PC-3 (cell line): ENCODE data around the gene SDK2. TPM values are rescaled to one million over a fixed set of nuclear protein-coding genes. Genes with fewer than 3 reads are reported as not detected.

Experiments
- ATAC-seq: fragments of 200-7000 bp; cut with Tn5 transposase; 2 replicates; pipeline ENCODE4 v1.9.1; 2020; ENCODE audit warnings: mild to moderate bottlenecking, moderate library complexity
- BruUV-seq: library from RNA; stranded (reverse); fragments of 400-500 nt; replicated peaks from 2 replicates; lab custom pipeline; 2021; lab: Mats Ljungman, UMichigan
- CTCF ChIA-PET: fragments of 300-600 bp; sonication (Branson Sonifier 250); formaldehyde crosslinking; loops from one replicate; lab custom pipeline; 2022; ENCODE audit warnings: antibody characterized with exemption; lab: Charles Lee
- POLR2A ChIA-PET: fragments of 300-600 bp; sonication (Branson Sonifier 250); formaldehyde crosslinking; loops from one replicate; lab custom pipeline; 2022; ENCODE audit warnings: antibody characterized with exemption; ENCODE audit not compliant: unreplicated experiment; lab: Charles Lee
- DNase-seq: peaks from one replicate; pipeline ENCODE4 v3.0.0-alpha.2; 2015
- H2AFZ ChIP-seq: fragments of 300-600 bp; sonication (generic); 2 replicates; pipeline ENCODE4 v1.6.0; 2016; ENCODE audit warnings: antibody characterized with exemption, low read length
- H3F3A ChIP-seq: fragments of 300-600 bp; sonication (generic); one replicate; pipeline ENCODE4 v1.6.0; 2017; ENCODE audit warnings: antibody characterized with exemption, low read length, control low read depth, mild to moderate bottlenecking; ENCODE audit not compliant: unreplicated experiment
- H3K27ac ChIP-seq: fragments of 300-600 bp; sonication (generic); 2 replicates; pipeline ENCODE4 v1.5.1; 2016; ENCODE audit warnings: mild to moderate bottlenecking, low read length
- H3K27me3 ChIP-seq: fragments of 300-600 bp; sonication (generic); 2 replicates; pipeline ENCODE4 v1.6.1; 2016; ENCODE audit warnings: low read length, mixed read lengths
- H3K36me3 ChIP-seq: fragments of 300-600 bp; sonication (generic); 2 replicates; pipeline ENCODE4 v1.6.1; 2016; ENCODE audit warnings: low read depth, mixed run types, low read length, mixed read lengths
- H3K4me1 ChIP-seq: fragments of 300-600 bp; sonication (generic); 2 replicates; pipeline ENCODE4 v1.5.1; 2016; ENCODE audit warnings: low read length; ENCODE audit not compliant: insufficient read depth
- H3K4me2 ChIP-seq: fragments of 300-600 bp; sonication (generic); 2 replicates; pipeline ENCODE4 v1.6.0; 2016; ENCODE audit warnings: low read length
- H3K4me3 ChIP-seq: fragments of 300-600 bp; sonication (generic); 2 replicates; pipeline ENCODE4 v1.5.1; 2016; ENCODE audit warnings: mild to moderate bottlenecking, low read length, mixed read lengths
- H3K79me2 ChIP-seq: fragments of 300-600 bp; sonication (generic); 2 replicates; pipeline ENCODE4 v1.6.1; 2017; ENCODE audit warnings: low read length, mixed read lengths
- H3K9ac ChIP-seq: fragments of 300-600 bp; sonication (generic); 2 replicates; pipeline ENCODE4 v1.6.0; 2016; ENCODE audit warnings: mild to moderate bottlenecking, low read length
- H3K9me2 ChIP-seq: fragments of 300-600 bp; sonication (generic); replicated peaks from 2 replicates; pipeline ENCODE4 v1.6.1; 2016; ENCODE audit warnings: mixed run types, low read length, mixed read lengths
- H3K9me3 ChIP-seq: fragments of 300-600 bp; sonication (generic); 2 replicates; pipeline ENCODE4 v1.6.1; 2016; ENCODE audit warnings: low read length, mixed read lengths
- H4K20me1 ChIP-seq: fragments of 300-600 bp; sonication (generic); 2 replicates; pipeline ENCODE4 v1.6.1; 2016; ENCODE audit warnings: low read length, mixed read lengths
- CTCF ChIP-seq: fragments of 300-600 bp; sonication (generic); conservative IDR thresholded peaks from 2 replicates; pipeline ENCODE4 v1.5.1; 2017; ENCODE audit warnings: antibody characterized with exemption, low read depth, mild to moderate bottlenecking, low read length
- EZH2 ChIP-seq: fragments of 300-600 bp; sonication (generic); IDR thresholded peaks from one replicate; pipeline ENCODE4 v1.6.1; 2017; ENCODE audit warnings: antibody characterized with exemption, mild to moderate bottlenecking, low read length; ENCODE audit not compliant: unreplicated experiment
- EZH2phosphoT487 ChIP-seq: fragments of 300-600 bp; sonication (generic); IDR thresholded peaks from 2 replicates; pipeline ENCODE4 v1.6.1; 2018; ENCODE audit warnings: mild to moderate bottlenecking, antibody characterized with exemption, low read length, borderline replicate concordance
- intact Hi-C: fragments of 100-400 bp; cut with micrococcal nuclease; formaldehyde crosslinking; loops from 2 replicates; pipeline ENCODE4 v1.9.0; 2023
- total RNA-seq: library from RNA; depleted of rRNA; stranded (reverse); fragments of >200 nt; gene quantifications from 2 replicates; pipeline ENCODE4 v1.2.3, GENCODE V29; 2014

SDK2 gene
- total RNA-seq, 1 experiment from 2014 or later, result 0.07 TPM

- H3K9ac ChIP-seq, result no peak overlapping the region
- H3K9me3 ChIP-seq, result no peaks in the 10 kb centered on the region
- no peaks in the 10 kb centered on the region for H3K79me2 ChIP-seq
- BruUV-seq, result no TSS peak
- peaks cover 50% of the 10 kb centered on the region for H3K27me3 ChIP-seq
- H4K20me1 ChIP-seq, result no peaks in the 10 kb centered on the region
- DNase-seq, result no peak
- no peak overlapping the region for H3K4me2 ChIP-seq
- ChIA-PET CTCF (no interaction called here), POLR2A (no interaction called here)
- intact Hi-C loops, result no loop called here
- no peak overlapping the region for H3K27ac ChIP-seq
- H3K4me3 ChIP-seq, result no peak overlapping the region
- ATAC-seq, result no peak
- TF ChIP-seq EZH2phosphoT487, result no peak
- no peak for TF ChIP-seq EZH2
- TF ChIP-seq CTCF, result no peak
- no peaks in the 10 kb centered on the region for H3F3A ChIP-seq
- no peaks in the 10 kb centered on the region for H3K36me3 ChIP-seq
- no peaks in the 10 kb centered on the region for H3K4me1 ChIP-seq
- no peak overlapping the region for H2AFZ ChIP-seq
- no peaks in the 10 kb centered on the region for H3K9me2 ChIP-seq
Observed at GRCh38 chr17:73446617-73447016, 197.6 kb downstream of the SDK2 start.

GRCh38 chr17:73445466-73445865, 198.8 kb downstream of the SDK2 start:
- ATAC-seq (no peak), DNase-seq (no peak)
- BruUV-seq, result no TSS peak
- no peaks in the 10 kb centered on the region for H4K20me1 ChIP-seq
- H3K27ac ChIP-seq, result no peak overlapping the region
- POLR2A ChIA-PET, result no interaction called here
- no peak overlapping the region for H3K9ac ChIP-seq
- CTCF ChIA-PET, result no interaction called here
- TF ChIP-seq EZH2phosphoT487 (no peak), EZH2 (no peak), CTCF (no peak)
- no peak overlapping the region for H2AFZ ChIP-seq
- peaks cover 47% of the 10 kb centered on the region for H3K27me3 ChIP-seq
- no peaks in the 10 kb centered on the region for H3K36me3 ChIP-seq
- H3K9me2 ChIP-seq, result no peaks in the 10 kb centered on the region
- H3K4me1 ChIP-seq, result no peaks in the 10 kb centered on the region
- H3F3A ChIP-seq, result no peaks in the 10 kb centered on the region
- no peak overlapping the region for H3K4me3 ChIP-seq
- H3K4me2 ChIP-seq, result no peak overlapping the region
- no peaks in the 10 kb centered on the region; the same call in 1 of the 2 replicates for H3K9me3 ChIP-seq
- intact Hi-C loops, result no loop called here
- no peaks in the 10 kb centered on the region for H3K79me2 ChIP-seq

- intact Hi-C loops, result no loop called here
Observed at GRCh38 chr17:73444021-73444420, 200.2 kb downstream of the SDK2 start.

More at GRCh38 chr17:73444021-73444420, 200.2 kb downstream of the SDK2 start:
- no TSS peak for BruUV-seq
- no peaks in the 10 kb centered on the region for H3K79me2 ChIP-seq
- TF ChIP-seq CTCF, result no peak
- TF ChIP-seq EZH2, result no peak
- no peak for TF ChIP-seq EZH2phosphoT487
- H2AFZ ChIP-seq, result no peak overlapping the region
- H3K4me1 ChIP-seq, result no peaks in the 10 kb centered on the region
- H3K9ac ChIP-seq, result no peak overlapping the region
- no peak overlapping the region for H3K4me3 ChIP-seq
- no peaks in the 10 kb centered on the region; the same call in 1 of the 2 replicates for H3K9me3 ChIP-seq
- POLR2A ChIA-PET, result interaction anchor here (0.6 kb wide), 1 partner anchor 12 kb away, joined by 3 read pairs; no protein-coding TSS in a partner anchor
- no peak overlapping the region for H3K4me2 ChIP-seq
- CTCF ChIA-PET, result no interaction called here
- H3K9me2 ChIP-seq, result no peaks in the 10 kb centered on the region
- H4K20me1 ChIP-seq, result no peaks in the 10 kb centered on the region
- no peaks in the 10 kb centered on the region for H3F3A ChIP-seq
- no peak for ATAC-seq
- H3K36me3 ChIP-seq, result no peaks in the 10 kb centered on the region
- DNase-seq, result no peak
- H3K27ac ChIP-seq, result no peak overlapping the region
- H3K27me3 ChIP-seq, result peaks cover 36% of the 10 kb centered on the region
